A549 treated with Mapracorat at 1 μM for 4 hours (cell line): ENCODE data around the gene RAB9A. TPM values are rescaled to one million over a fixed set of nuclear protein-coding genes. Genes with fewer than 3 reads are reported as not detected.

Experiments
- total RNA-seq: library from RNA; stranded (reverse); fragments of 200-300 nt; extraction: Qiagen RNA extraction; gene quantifications from 5 replicates; pipeline ENCODE4 v1.2.3, GENCODE V29; 2022

Gene RAB9A, protein sequence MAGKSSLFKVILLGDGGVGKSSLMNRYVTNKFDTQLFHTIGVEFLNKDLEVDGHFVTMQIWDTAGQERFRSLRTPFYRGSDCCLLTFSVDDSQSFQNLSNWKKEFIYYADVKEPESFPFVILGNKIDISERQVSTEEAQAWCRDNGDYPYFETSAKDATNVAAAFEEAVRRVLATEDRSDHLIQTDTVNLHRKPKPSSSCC
- 29.9 to 35.1 TPM (median 31.4 TPM) in 5 replicates for total RNA-seq

DNA sequence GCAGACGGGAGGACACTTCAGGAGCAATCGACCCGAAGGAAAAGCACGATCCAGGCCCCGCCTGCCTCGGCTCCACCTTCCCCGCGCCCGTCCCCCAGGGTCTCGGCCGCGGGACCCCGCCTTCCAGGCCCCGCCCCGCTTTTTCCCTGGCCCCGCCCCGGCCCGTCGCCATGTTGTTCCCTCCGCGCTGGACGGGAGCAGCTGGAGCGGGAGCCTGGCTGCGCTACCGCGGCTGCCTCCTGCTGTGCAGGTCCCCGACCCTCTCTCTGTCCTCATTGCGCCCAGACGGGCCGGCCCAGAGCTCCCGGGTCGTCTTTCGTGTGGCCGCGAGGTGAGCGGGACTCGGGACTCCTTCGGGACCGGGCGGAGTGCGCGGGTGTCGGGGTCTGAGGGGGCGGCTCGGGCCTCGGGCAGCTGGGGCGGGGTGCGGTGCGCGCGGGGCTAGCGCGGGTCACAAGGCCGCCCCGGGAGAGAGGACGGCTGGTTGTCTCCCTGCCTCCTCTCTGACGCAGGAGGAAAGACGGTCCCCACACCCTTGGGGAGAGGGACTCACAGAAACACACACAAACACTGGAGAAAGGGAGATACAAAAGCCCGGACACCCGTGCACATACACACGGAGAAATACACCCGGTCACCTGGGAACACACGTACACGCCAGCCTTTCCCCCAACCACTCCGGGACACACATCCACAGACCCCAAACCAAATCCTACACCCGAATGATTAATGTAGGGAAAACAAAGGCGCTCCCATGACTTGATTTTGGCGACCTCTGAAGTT, at the start of gene RAB9A:
Gene RAB9A, plus strand, starts transcription at position 171 of the 783 bp plus-strand sequence. CDS start 19,619 bp downstream, outside the sequence.

DNA sequence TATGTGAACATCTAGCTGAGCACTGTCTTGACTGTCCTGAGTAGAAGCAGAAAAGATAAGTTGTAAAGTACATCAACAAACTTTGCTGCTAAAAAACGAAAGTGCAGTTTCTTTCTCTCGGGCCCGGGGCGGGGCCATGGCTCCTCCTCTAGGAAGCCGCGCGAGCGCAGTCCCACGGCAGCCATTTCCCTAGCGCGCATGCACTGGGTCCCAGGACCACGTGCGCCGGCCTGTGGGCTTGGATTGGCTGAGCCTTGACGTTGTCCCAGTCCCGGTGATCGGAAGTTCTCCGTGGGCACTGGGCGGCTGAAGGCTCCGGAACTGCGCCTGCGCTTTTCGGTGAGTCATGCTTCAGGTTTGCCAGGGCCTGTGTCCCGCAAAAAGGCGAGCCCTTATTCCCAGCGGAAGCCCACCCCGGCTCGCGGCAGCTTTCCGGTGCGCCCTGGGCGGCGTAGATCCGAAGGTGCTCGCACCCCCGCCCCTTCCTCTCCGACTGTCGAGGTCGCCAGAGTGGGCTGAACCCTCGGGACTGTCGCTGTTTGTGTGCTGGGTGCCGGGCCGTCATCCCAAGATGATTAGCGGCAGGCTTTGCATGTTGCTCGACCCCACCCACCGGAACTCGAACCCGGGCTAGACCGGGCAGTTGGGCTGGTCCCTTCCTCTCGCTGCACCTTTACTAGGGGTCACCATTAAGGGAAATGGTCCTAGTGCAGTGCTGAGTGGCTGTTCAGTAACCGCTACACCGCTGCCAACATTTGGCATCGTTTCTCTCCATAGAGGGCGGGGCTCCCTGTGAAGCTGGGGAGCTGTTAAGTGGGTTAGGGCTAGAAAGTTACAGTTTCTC, 35.9 kb upstream of the RAB9A start, which contains the start of gene TCEANC:
Gene TCEANC, plus strand, starts transcription at position 292 of the 844 bp plus-strand sequence. CDS start 9,368 bp downstream, outside the sequence.

DNA sequence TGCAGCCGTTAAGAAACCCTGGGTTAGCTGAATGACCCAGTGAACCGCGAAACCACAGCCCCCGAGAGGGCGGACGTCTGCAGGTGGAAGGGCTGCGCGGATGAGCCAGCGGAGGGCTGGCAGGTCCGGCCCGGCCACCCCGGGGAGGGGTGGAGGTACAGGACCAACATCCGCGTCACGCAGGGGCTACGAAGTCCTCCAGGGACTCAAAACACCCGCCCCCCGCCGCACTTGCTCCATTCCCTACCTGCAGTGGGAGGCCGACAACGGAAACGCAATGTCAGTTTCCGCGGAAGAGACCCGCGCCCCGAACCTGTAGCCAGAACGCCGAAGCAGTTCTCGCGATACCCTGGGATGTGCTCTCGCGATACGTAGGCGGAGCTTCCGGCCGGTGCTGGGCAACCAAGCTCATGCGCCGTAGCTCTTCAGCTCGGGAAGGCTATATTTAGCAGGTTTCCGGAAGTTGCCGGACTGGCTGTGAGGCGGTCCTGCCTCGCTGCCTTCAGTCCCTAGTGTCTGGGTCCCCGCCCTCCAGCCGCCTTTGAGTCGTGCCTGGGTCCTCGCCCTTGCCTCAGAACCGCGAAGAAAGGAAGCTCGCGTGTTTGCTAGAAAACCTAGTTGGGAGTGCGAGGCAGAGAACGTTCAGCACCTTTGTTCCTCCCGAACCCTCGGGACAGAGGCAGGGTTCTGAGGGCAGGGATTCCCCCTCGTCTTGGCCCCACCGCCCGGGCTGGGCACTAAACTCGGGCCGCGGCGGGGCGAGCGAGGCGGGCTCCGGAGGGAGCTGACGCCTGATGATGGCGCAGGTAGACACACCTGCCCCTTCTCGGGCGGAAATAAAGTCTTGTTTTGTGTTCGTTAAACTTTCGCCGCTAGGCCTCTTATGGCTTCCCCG, 45.6 kb downstream of the RAB9A start, which contains the start of the genes OFD1 and TRAPPC2:
Gene OFD1, plus strand, starts transcription at position 471 of the 895 bp plus-strand sequence. Its CDS starts 324 bp downstream, at position 795.
Gene TRAPPC2, minus strand, starts transcription at position 343 of the 895 bp plus-strand sequence. CDS start 14,657 bp downstream, outside the sequence.

Other genes with a start within 250 kb of the RAB9A start
- gene EGFL6, start 119.5 kb upstream of the RAB9A start, total RNA-seq: not detected in 5 replicates
- gene TCEANC, start 36.0 kb upstream of the RAB9A start, total RNA-seq: 0.63 to 1.1 TPM (median 0.83 TPM) in 5 replicates
- 6.2 to 8.1 TPM (median 6.9 TPM) in 5 replicates for gene TRAPPC2, start 45.5 kb downstream of the RAB9A start, total RNA-seq
- 11.0 to 12.8 TPM (median 11.9 TPM) in 5 replicates for gene OFD1, start 45.6 kb downstream of the RAB9A start, total RNA-seq
- 0.09 to 0.28 TPM (median 0.24 TPM) in 5 replicates for gene GPM6B, start 128.0 kb downstream of the RAB9A start, total RNA-seq